Measurements from ENCODE around the gene CEBPA. TPM values are rescaled to one million over a fixed set of nuclear protein-coding genes. Genes with fewer than 3 reads are reported as not detected.

The CEBPA gene
- total RNA-seq, 2 donors from 2014 or later = 1.8 to 2.1 TPM

- no peak overlapping the region for H3K9ac ChIP-seq (ENCODE audit: extremely low read depth, low read length, poor library complexity, severe bottlenecking)
- H3K4me1 ChIP-seq (ENCODE audit: control insufficient read depth, insufficient read depth, low read length) = no peaks in the 10 kb centered on the region
- H3K36me3 ChIP-seq (ENCODE audit: control insufficient read depth, insufficient read depth, low read length) = no peaks in the 10 kb centered on the region
- 91 to 93% methylated on average over 11 to 17 of the region's 17 CpGs for WGBS, 2 experiments (ENCODE audit: insufficient coverage in 1 of 2, insufficient read length in 1 of 2)
- Mint-ChIP-seq H3K27ac (no peak overlapping the region), H3K4me1 (peaks cover 12% of the 10 kb centered on the region), H3K27me3 (ENCODE audit: insufficient read depth) (no peaks in the 10 kb centered on the region), H3K4me3 (no peak overlapping the region), H3K36me3 (ENCODE audit: low read depth) (no peaks in the 10 kb centered on the region), H3K9me3 (no peaks in the 10 kb centered on the region)
- H3K27me3 ChIP-seq (ENCODE audit: control insufficient read depth, insufficient read depth, low read length, poor library complexity, severe bottlenecking) = no peaks in the 10 kb centered on the region
- no peak overlapping the region for H3K27ac ChIP-seq (ENCODE audit: low read depth, low read length)
- no peak for TF ChIP-seq CTCF (conservative IDR thresholded peaks at IDR 0.05)
- H3K9me3 ChIP-seq (ENCODE audit: control insufficient read depth, low read length) = no peaks in the 10 kb centered on the region
- no peak for DNase-seq
- H3K4me3 ChIP-seq (ENCODE audit: low read length) = no peak overlapping the region
Observed at GRCh38 chr19:33274663-33275558, 27.4 kb downstream of the CEBPA start.

GRCh38 chr19:33273881-33274662, 28.3 kb downstream of the CEBPA start:
- peaks cover 12% of the 10 kb centered on the region for H3K4me1 Mint-ChIP-seq
- no peaks in the 10 kb centered on the region for H3K4me1 ChIP-seq (ENCODE audit: control insufficient read depth, insufficient read depth, low read length)
- no peak for DNase-seq
- no peaks in the 10 kb centered on the region for H3K36me3 Mint-ChIP-seq (ENCODE audit: low read depth)
- no peak overlapping the region for H3K27ac Mint-ChIP-seq
- H3K27ac ChIP-seq (ENCODE audit: low read depth, low read length) = no peak overlapping the region
- no peaks in the 10 kb centered on the region for H3K27me3 Mint-ChIP-seq (ENCODE audit: insufficient read depth)
- no peaks in the 10 kb centered on the region for H3K9me3 Mint-ChIP-seq
- H3K36me3 ChIP-seq (ENCODE audit: control insufficient read depth, insufficient read depth, low read length) = no peaks in the 10 kb centered on the region
- H3K27me3 ChIP-seq (ENCODE audit: control insufficient read depth, insufficient read depth, low read length, poor library complexity, severe bottlenecking) = no peaks in the 10 kb centered on the region
- H3K4me3 Mint-ChIP-seq = no peak overlapping the region
- 80 to 83% methylated on average over 3 to 16 of the region's 16 CpGs for WGBS, 2 experiments (ENCODE audit: insufficient coverage in 1 of 2, insufficient read length in 1 of 2)
- H3K9me3 ChIP-seq (ENCODE audit: control insufficient read depth, low read length) = no peaks in the 10 kb centered on the region
- H3K9ac ChIP-seq (ENCODE audit: extremely low read depth, low read length, poor library complexity, severe bottlenecking) = no peak overlapping the region
- TF ChIP-seq CTCF (conservative IDR thresholded peaks at IDR 0.05) = no peak
- no peak overlapping the region for H3K4me3 ChIP-seq (ENCODE audit: low read length)

- Mint-ChIP-seq H3K4me1 (peaks cover 10% of the 10 kb centered on the region), H3K4me3 (no peak overlapping the region), H3K27ac (no peak overlapping the region), H3K9me3 (no peaks in the 10 kb centered on the region), H3K36me3 (ENCODE audit: low read depth) (no peaks in the 10 kb centered on the region), H3K27me3 (ENCODE audit: insufficient read depth) (no peaks in the 10 kb centered on the region)
- WGBS, 2 experiments (ENCODE audit: insufficient coverage in 1 of 2, insufficient read length in 1 of 2) = 78 to 90% methylated on average over 17 to 26 of the region's 26 CpGs
- no peak for TF ChIP-seq CTCF (conservative IDR thresholded peaks at IDR 0.05)
- DNase-seq = no peak
- Histone ChIP-seq H3K27me3 (ENCODE audit: control insufficient read depth, insufficient read depth, low read length, poor library complexity, severe bottlenecking) (no peaks in the 10 kb centered on the region), H3K4me3 (ENCODE audit: low read length) (no peak overlapping the region), H3K9ac (ENCODE audit: extremely low read depth, low read length, poor library complexity, severe bottlenecking) (no peak overlapping the region), H3K27ac (ENCODE audit: low read depth, low read length) (no peak overlapping the region), H3K9me3 (ENCODE audit: control insufficient read depth, low read length) (no peaks in the 10 kb centered on the region), H3K4me1 (ENCODE audit: control insufficient read depth, insufficient read depth, low read length) (no peaks in the 10 kb centered on the region), H3K36me3 (ENCODE audit: control insufficient read depth, insufficient read depth, low read length) (no peaks in the 10 kb centered on the region)
Observed at GRCh38 chr19:33273065-33273736, 29.1 kb downstream of the CEBPA start.
